DMS114 treated with DMSO at 0.1 percent for 48 hours (cell line): ENCODE data around the gene EPOP.

Experiments
- DNase-seq: peaks from one replicate; lab custom pipeline; 2025; ENCODE audit not compliant: unreplicated experiment; lab: John Stamatoyannopoulos, UW

Gene EPOP

GRCh38 chr17:38705803-38706504 is 31.2 kb upstream of the EPOP start:
- no peak for DNase-seq

GRCh38 chr17:38705523-38705802 is 30.7 kb upstream of the EPOP start:
- no peak for DNase-seq

- DNase-seq: peak; percentile 57
These were observed 30.1 kb upstream of the EPOP start, which contains the start of gene MLLT6 for GRCh38 chr17:38704606-38705522. MLLT6 (plus strand) TSS chr17:38705273; CDS start chr17:38705633, 360 bp downstream.

GRCh38 chr17:38703742-38704605 is 29.2 kb upstream of the EPOP start:
- DNase-seq: peak; percentile 8

GRCh38 chr17:38702916-38703741 is 28.4 kb upstream of the EPOP start:
- DNase-seq: no peak

- DNase-seq: peak; percentile 62
These were observed 27.6 kb upstream of the EPOP start for GRCh38 chr17:38702166-38702915.

- no peak for DNase-seq
These were observed 26.9 kb upstream of the EPOP start for GRCh38 chr17:38701504-38702165.

GRCh38 chr17:38698760-38699159 is 24.0 kb upstream of the EPOP start:
- DNase-seq: no peak

GRCh38 chr17:38697061-38697820 is 22.5 kb upstream of the EPOP start:
- no peak for DNase-seq

- DNase-seq: no peak
These were observed 19.1 kb upstream of the EPOP start for GRCh38 chr17:38693700-38694329.

GRCh38 chr17:38691154-38691553 is 16.4 kb upstream of the EPOP start:
- no peak for DNase-seq

- DNase-seq: no peak
These were observed 15.6 kb upstream of the EPOP start for GRCh38 chr17:38690386-38690785.

- no peak for DNase-seq
These were observed 12.5 kb upstream of the EPOP start for GRCh38 chr17:38687286-38687685.

GRCh38 chr17:38685491-38685890 is 10.7 kb upstream of the EPOP start:
- DNase-seq: no peak

GRCh38 chr17:38681096-38681495 is 6.3 kb upstream of the EPOP start:
- DNase-seq: no peak

GRCh38 chr17:38677819-38678218 is 3.1 kb upstream of the EPOP start:
- DNase-seq: no peak

GRCh38 chr17:38676706-38677504 is 2.1 kb upstream of the EPOP start:
- DNase-seq: peak; percentile 73
